HCT116 (cell line): ENCODE measurements around the gene HOXC13. TPM values are rescaled to one million over a fixed set of nuclear protein-coding genes. Genes with fewer than 3 reads are reported as not detected.

Source experiments
- ATAC-seq: fragments of 200-7000 bp; cut with Tn5 transposase; 2 replicates; pipeline ENCODE4 v1.9.1; 2020; ENCODE audit warnings: mild to moderate bottlenecking, moderate library complexity
- BruUV-seq: library from RNA; stranded (reverse); fragments of 400-500 nt; replicated peaks from 2 replicates; lab custom pipeline; 2021; lab: Mats Ljungman, UMichigan
- CTCF ChIA-PET: fragments of 300-600 bp; sonication (Branson Sonifier 250); formaldehyde crosslinking; loops from one replicate; lab custom pipeline; 2021; ENCODE audit warnings: antibody characterized with exemption; lab: Charles Lee
- POLR2A ChIA-PET: fragments of 300-600, 350-600 bp; sonication (Branson Sonifier 250); formaldehyde crosslinking; loops from one replicate; lab custom pipeline; 2021; ENCODE audit warnings: antibody characterized with exemption; lab: Charles Lee
- RAD21 ChIA-PET, 2 experiments: fragments of 300-600 bp; sonication (Branson Sonifier 250); formaldehyde crosslinking; loops; one replicate each; lab custom pipeline; 2023; ENCODE audit warnings: low total read pairs in 2 of 2; ENCODE audit not compliant: uncharacterized antibody in 2 of 2, unreplicated experiment in 2 of 2, low non-redundant PET in 1 of 2; lab: Charles Lee
- DNase-seq: peaks from one replicate; pipeline ENCODE4 v3.0.0-alpha.2; 2010; ENCODE audit warnings: low read depth, low spot score
- H2AFZ ChIP-seq: fragments of 200-600 bp; shearing (Covaris generic), sonication (generic); 2 replicates; pipeline ENCODE4 v1.6.1; 2017; ENCODE audit warnings: low read depth, mixed run types, mixed read lengths, antibody characterized with exemption, low read length; ENCODE audit not compliant: poor library complexity, severe bottlenecking
- H3K27ac ChIP-seq: 2 replicates; pipeline ENCODE4 v1.5.1; 2012; ENCODE audit warnings: low read depth, low read length
- H3K27me3 ChIP-seq: fragments of 200-600 bp; sonication (generic); 2 replicates; pipeline ENCODE4 v1.6.1; 2016; ENCODE audit warnings: mixed run types, low read length, mixed read lengths; ENCODE audit not compliant: insufficient read depth
- H3K36me3 ChIP-seq, 2 experiments: fragments of 200-500 bp in 1 of 2; fragments of 200-600 bp in 1 of 2; sonication (Bioruptor generic) in 1 of 2; sonication (generic) in 1 of 2; 2 replicates each; pipeline versions ENCODE4 v1.5.1 to v1.6.1; 2014 to 2016; ENCODE audit warnings: low read length in 2 of 2, inconsistent platforms in 1 of 2, mixed read lengths in 1 of 2, mixed run types in 1 of 2; ENCODE audit not compliant: insufficient read depth in 2 of 2, control insufficient read depth in 1 of 2
- H3K4me1 ChIP-seq, 2 experiments: fragments of 200-600 bp in 1 of 2; sonication (generic) in 1 of 2; 2 replicates each; pipeline versions ENCODE4 v1.5.1 to v1.6.1; 2012 to 2017; ENCODE audit warnings: low read length in 2 of 2, inconsistent platforms in 1 of 2, mild to moderate bottlenecking in 1 of 2, mixed read lengths in 1 of 2, mixed run types in 1 of 2, moderate library complexity in 1 of 2; ENCODE audit not compliant: insufficient read depth in 2 of 2, control insufficient read depth in 1 of 2
- H3K4me2 ChIP-seq: fragments of 200-600 bp; sonication (generic); 2 replicates; pipeline ENCODE4 v1.6.1; 2017; ENCODE audit warnings: mixed run types, low read length, mixed read lengths
- H3K4me3 ChIP-seq, 2 experiments: fragments of 200-600 bp in 1 of 2; sonication (generic) in 1 of 2; replicated peaks in 1 of 2; 2 replicates each; pipeline ENCODE4 v1.5.1; 2011 to 2016; ENCODE audit warnings: low read length in 2 of 2, control low read depth in 1 of 2, low read depth in 1 of 2, mild to moderate bottlenecking in 1 of 2, mixed read lengths in 1 of 2, mixed run types in 1 of 2
- H3K79me2 ChIP-seq: fragments of 200-600 bp; sonication (generic); 2 replicates; pipeline ENCODE4 v1.6.1; 2017; ENCODE audit warnings: mild to moderate bottlenecking, mixed run types, low read length, moderate library complexity, mixed read lengths; ENCODE audit not compliant: insufficient read depth
- H3K9ac ChIP-seq: fragments of 200-600 bp; sonication (generic); 2 replicates; pipeline ENCODE4 v1.6.1; 2016; ENCODE audit warnings: low read length, mixed read lengths
- H3K9me2 ChIP-seq: fragments of 200-600 bp; sonication (generic), shearing (Covaris generic); 2 replicates; pipeline ENCODE4 v1.6.1; 2017; ENCODE audit warnings: mixed run types, mild to moderate bottlenecking, moderate library complexity; ENCODE audit not compliant: insufficient read depth
- H3K9me3 ChIP-seq, 2 experiments: fragments of 200-500 bp in 1 of 2; fragments of 200-600 bp in 1 of 2; sonication (Bioruptor generic) in 1 of 2; sonication (generic) in 1 of 2; 2 replicates each; pipeline ENCODE4 v1.6.1; 2014 to 2017; ENCODE audit warnings: low read length in 2 of 2, mixed read lengths in 2 of 2, inconsistent platforms in 1 of 2, low read depth in 1 of 2, mild to moderate bottlenecking in 1 of 2, mixed run types in 1 of 2, moderate library complexity in 1 of 2; ENCODE audit not compliant: control insufficient read depth in 1 of 2, insufficient read depth in 1 of 2
- H4K20me1 ChIP-seq: fragments of 200-600 bp; sonication (generic), shearing (Covaris generic); 2 replicates; pipeline ENCODE4 v1.6.1; 2017; ENCODE audit warnings: mixed run types, mild to moderate bottlenecking, moderate library complexity; ENCODE audit not compliant: insufficient read depth
- CBX3 ChIP-seq: IDR thresholded peaks from 2 replicates; pipeline ENCODE4 v1.6.1; 2012; ENCODE audit warnings: low read depth
- CEBPB ChIP-seq: IDR thresholded peaks from 2 replicates; pipeline ENCODE4 v1.6.1; 2012; ENCODE audit warnings: low read depth
- ELF1 ChIP-seq: IDR thresholded peaks from 2 replicates; pipeline ENCODE4 v1.6.1; 2012; ENCODE audit warnings: low read depth, borderline replicate concordance
- POLR2A ChIP-seq: IDR thresholded peaks from 2 replicates; pipeline ENCODE4 v1.7.0; 2011; ENCODE audit warnings: borderline replicate concordance; ENCODE audit not compliant: insufficient read depth, insufficient read length; ENCODE audit errors: extremely low read depth
- SIN3A ChIP-seq: IDR thresholded peaks from 2 replicates; pipeline ENCODE4 v1.6.1; 2012; ENCODE audit warnings: low read depth
- SP1 ChIP-seq: IDR thresholded peaks from 2 replicates; pipeline ENCODE4 v1.6.1; 2012; ENCODE audit warnings: low read depth
- TCF7L2 ChIP-seq: IDR thresholded peaks from 2 replicates; pipeline ENCODE4 v1.7.0; 2011; ENCODE audit warnings: borderline replicate concordance, inconsistent platforms; ENCODE audit not compliant: insufficient read depth, insufficient read length; ENCODE audit errors: extremely low read depth
- ZNF274 ChIP-seq: fragments of 200-500 bp; sonication (Bioruptor generic); IDR thresholded peaks from 2 replicates; pipeline ENCODE4 v1.6.1; 2014; ENCODE audit warnings: mild to moderate bottlenecking, low read depth, low read length, inconsistent platforms
- intact Hi-C: fragments of 100-400 bp; cut with micrococcal nuclease; formaldehyde crosslinking; loops from 2 replicates; pipeline ENCODE4 v1.10.0; 2022
- total RNA-seq: library from RNA; stranded (reverse); gene quantifications from one replicate; pipeline ENCODE4 v1.2.1, GENCODE V29; 2021; ENCODE audit not compliant: unreplicated experiment
- TF ChIP-seq, protein P1 (sequence below): IDR thresholded peaks from 2 replicates; pipeline ENCODE4 v1.6.1; 2012
- TF ChIP-seq, protein P2 (sequence below): IDR thresholded peaks from 2 replicates; pipeline ENCODE4 v1.6.1; 2011; ENCODE audit warnings: mild to moderate bottlenecking, low read length, moderate library complexity; ENCODE audit not compliant: insufficient replicate concordance; ENCODE audit errors: extremely low read depth
- TF ChIP-seq, protein P3 (sequence below): IDR thresholded peaks from 2 replicates; pipeline ENCODE4 v1.6.1; 2012

HOXC13 gene
- total RNA-seq, 1 experiment from 2014 or later = 3.8 TPM

DNA sequence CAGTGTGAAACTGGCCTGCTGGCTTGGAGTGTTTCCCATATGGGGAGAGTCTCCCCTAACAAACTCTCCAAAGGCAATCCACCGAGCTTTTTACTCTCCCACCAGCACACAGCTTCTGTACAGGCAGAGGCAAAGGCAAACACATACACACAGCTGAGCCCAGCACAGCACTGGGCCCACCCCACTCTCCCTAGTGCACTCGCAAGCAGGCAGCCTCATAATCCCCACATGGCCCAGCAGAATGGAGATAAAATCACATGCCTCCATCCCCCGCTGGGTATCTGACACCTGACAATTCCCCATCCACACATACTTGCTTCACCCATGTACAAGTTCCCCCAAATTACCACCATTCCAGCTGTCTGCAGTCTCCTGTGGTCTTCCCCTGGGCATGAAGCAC is 19.5 kb downstream of the HOXC13 start:
- no peaks in the 10 kb centered on the region for H3K9me2 ChIP-seq
- H3K36me3 ChIP-seq = no peaks in the 10 kb centered on the region
- no peak overlapping the region for H3K9ac ChIP-seq
- no TSS peak for BruUV-seq
- H3K27ac ChIP-seq = no peak overlapping the region
- intact Hi-C loops = no loop called here
- ChIA-PET CTCF (interaction anchor here (1.3 kb wide), 1 partner anchor 243 kb away, joined by 3 read pairs; no protein-coding TSS in a partner anchor), RAD21 (no interaction called here), POLR2A (interaction anchor here (0.6 kb wide), 1 partner anchor 286 kb away, joined by 3 read pairs; no protein-coding TSS in a partner anchor)
- no peaks in the 10 kb centered on the region for H3K27me3 ChIP-seq
- H2AFZ ChIP-seq = no peak overlapping the region
- TF ChIP-seq SIN3A = no peak
- TF ChIP-seq, protein P1, sequence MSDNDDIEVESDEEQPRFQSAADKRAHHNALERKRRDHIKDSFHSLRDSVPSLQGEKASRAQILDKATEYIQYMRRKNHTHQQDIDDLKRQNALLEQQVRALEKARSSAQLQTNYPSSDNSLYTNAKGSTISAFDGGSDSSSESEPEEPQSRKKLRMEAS = no peak
- TF ChIP-seq, protein P2, sequence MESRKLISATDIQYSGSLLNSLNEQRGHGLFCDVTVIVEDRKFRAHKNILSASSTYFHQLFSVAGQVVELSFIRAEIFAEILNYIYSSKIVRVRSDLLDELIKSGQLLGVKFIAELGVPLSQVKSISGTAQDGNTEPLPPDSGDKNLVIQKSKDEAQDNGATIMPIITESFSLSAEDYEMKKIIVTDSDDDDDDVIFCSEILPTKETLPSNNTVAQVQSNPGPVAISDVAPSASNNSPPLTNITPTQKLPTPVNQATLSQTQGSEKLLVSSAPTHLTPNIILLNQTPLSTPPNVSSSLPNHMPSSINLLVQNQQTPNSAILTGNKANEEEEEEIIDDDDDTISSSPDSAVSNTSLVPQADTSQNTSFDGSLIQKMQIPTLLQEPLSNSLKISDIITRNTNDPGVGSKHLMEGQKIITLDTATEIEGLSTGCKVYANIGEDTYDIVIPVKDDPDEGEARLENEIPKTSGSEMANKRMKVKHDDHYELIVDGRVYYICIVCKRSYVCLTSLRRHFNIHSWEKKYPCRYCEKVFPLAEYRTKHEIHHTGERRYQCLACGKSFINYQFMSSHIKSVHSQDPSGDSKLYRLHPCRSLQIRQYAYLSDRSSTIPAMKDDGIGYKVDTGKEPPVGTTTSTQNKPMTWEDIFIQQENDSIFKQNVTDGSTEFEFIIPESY = no peak
- TF ChIP-seq, protein P3, sequence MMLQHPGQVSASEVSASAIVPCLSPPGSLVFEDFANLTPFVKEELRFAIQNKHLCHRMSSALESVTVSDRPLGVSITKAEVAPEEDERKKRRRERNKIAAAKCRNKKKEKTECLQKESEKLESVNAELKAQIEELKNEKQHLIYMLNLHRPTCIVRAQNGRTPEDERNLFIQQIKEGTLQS = no peak
- no peak for TF ChIP-seq TCF7L2
- TF ChIP-seq ZNF274 = no peak
- no peak for TF ChIP-seq POLR2A
- TF ChIP-seq CEBPB = no peak
- TF ChIP-seq SP1 = no peak
- no peak for TF ChIP-seq CBX3
- no peak for TF ChIP-seq ELF1
- H3K4me2 ChIP-seq = no peak overlapping the region
- peaks cover 6% of the 10 kb centered on the region in 2 experiments for H3K4me1 ChIP-seq
- ATAC-seq = no peak
- H3K4me3 ChIP-seq = no peak overlapping the region
- H3K9me3 ChIP-seq = no peaks in the 10 kb centered on the region
- no peaks in the 10 kb centered on the region for H4K20me1 ChIP-seq
- DNase-seq = no peak
- H3K79me2 ChIP-seq = no peaks in the 10 kb centered on the region
